PC-3 (cell line): ENCODE measurements around the gene ATP1A2. TPM values are rescaled to one million over a fixed set of nuclear protein-coding genes. Genes with fewer than 3 reads are reported as not detected.

ENCODE experiments used
- ATAC-seq: fragments of 200-7000 bp; cut with Tn5 transposase; 2 replicates; pipeline ENCODE4 v1.9.1; 2020; ENCODE audit warnings: mild to moderate bottlenecking, moderate library complexity
- BruUV-seq: library from RNA; stranded (reverse); fragments of 400-500 nt; replicated peaks from 2 replicates; lab custom pipeline; 2021; lab: Mats Ljungman, UMichigan
- CTCF ChIA-PET: fragments of 300-600 bp; sonication (Branson Sonifier 250); formaldehyde crosslinking; loops from one replicate; lab custom pipeline; 2022; ENCODE audit warnings: antibody characterized with exemption; lab: Charles Lee
- POLR2A ChIA-PET: fragments of 300-600 bp; sonication (Branson Sonifier 250); formaldehyde crosslinking; loops from one replicate; lab custom pipeline; 2022; ENCODE audit warnings: antibody characterized with exemption; ENCODE audit not compliant: unreplicated experiment; lab: Charles Lee
- DNase-seq: peaks from one replicate; pipeline ENCODE4 v3.0.0-alpha.2; 2015
- H2AFZ ChIP-seq: fragments of 300-600 bp; sonication (generic); 2 replicates; pipeline ENCODE4 v1.6.0; 2016; ENCODE audit warnings: antibody characterized with exemption, low read length
- H3F3A ChIP-seq: fragments of 300-600 bp; sonication (generic); one replicate; pipeline ENCODE4 v1.6.0; 2017; ENCODE audit warnings: antibody characterized with exemption, low read length, control low read depth, mild to moderate bottlenecking; ENCODE audit not compliant: unreplicated experiment
- H3K27ac ChIP-seq: fragments of 300-600 bp; sonication (generic); 2 replicates; pipeline ENCODE4 v1.5.1; 2016; ENCODE audit warnings: mild to moderate bottlenecking, low read length
- H3K27me3 ChIP-seq: fragments of 300-600 bp; sonication (generic); 2 replicates; pipeline ENCODE4 v1.6.1; 2016; ENCODE audit warnings: low read length, mixed read lengths
- H3K36me3 ChIP-seq: fragments of 300-600 bp; sonication (generic); 2 replicates; pipeline ENCODE4 v1.6.1; 2016; ENCODE audit warnings: low read depth, mixed run types, low read length, mixed read lengths
- H3K4me1 ChIP-seq: fragments of 300-600 bp; sonication (generic); 2 replicates; pipeline ENCODE4 v1.5.1; 2016; ENCODE audit warnings: low read length; ENCODE audit not compliant: insufficient read depth
- H3K4me2 ChIP-seq: fragments of 300-600 bp; sonication (generic); 2 replicates; pipeline ENCODE4 v1.6.0; 2016; ENCODE audit warnings: low read length
- H3K4me3 ChIP-seq: fragments of 300-600 bp; sonication (generic); 2 replicates; pipeline ENCODE4 v1.5.1; 2016; ENCODE audit warnings: mild to moderate bottlenecking, low read length, mixed read lengths
- H3K79me2 ChIP-seq: fragments of 300-600 bp; sonication (generic); 2 replicates; pipeline ENCODE4 v1.6.1; 2017; ENCODE audit warnings: low read length, mixed read lengths
- H3K9ac ChIP-seq: fragments of 300-600 bp; sonication (generic); 2 replicates; pipeline ENCODE4 v1.6.0; 2016; ENCODE audit warnings: mild to moderate bottlenecking, low read length
- H3K9me2 ChIP-seq: fragments of 300-600 bp; sonication (generic); replicated peaks from 2 replicates; pipeline ENCODE4 v1.6.1; 2016; ENCODE audit warnings: mixed run types, low read length, mixed read lengths
- H3K9me3 ChIP-seq: fragments of 300-600 bp; sonication (generic); 2 replicates; pipeline ENCODE4 v1.6.1; 2016; ENCODE audit warnings: low read length, mixed read lengths
- H4K20me1 ChIP-seq: fragments of 300-600 bp; sonication (generic); 2 replicates; pipeline ENCODE4 v1.6.1; 2016; ENCODE audit warnings: low read length, mixed read lengths
- EZH2 ChIP-seq: fragments of 300-600 bp; sonication (generic); IDR thresholded peaks from one replicate; pipeline ENCODE4 v1.6.1; 2017; ENCODE audit warnings: antibody characterized with exemption, mild to moderate bottlenecking, low read length; ENCODE audit not compliant: unreplicated experiment
- EZH2phosphoT487 ChIP-seq: fragments of 300-600 bp; sonication (generic); IDR thresholded peaks from 2 replicates; pipeline ENCODE4 v1.6.1; 2018; ENCODE audit warnings: mild to moderate bottlenecking, antibody characterized with exemption, low read length, borderline replicate concordance
- intact Hi-C: fragments of 100-400 bp; cut with micrococcal nuclease; formaldehyde crosslinking; loops from 2 replicates; pipeline ENCODE4 v1.9.0; 2023
- total RNA-seq: library from RNA; depleted of rRNA; stranded (reverse); fragments of >200 nt; gene quantifications from 2 replicates; pipeline ENCODE4 v1.2.3, GENCODE V29; 2014
- TF ChIP-seq, protein P1 (sequence below): fragments of 300-600 bp; sonication (generic); conservative IDR thresholded peaks from 2 replicates; pipeline ENCODE4 v1.5.1; 2017; ENCODE audit warnings: antibody characterized with exemption, low read depth, mild to moderate bottlenecking, low read length

The ATP1A2 gene
- total RNA-seq, 1 experiment from 2014 or later, result not detected

DNA sequence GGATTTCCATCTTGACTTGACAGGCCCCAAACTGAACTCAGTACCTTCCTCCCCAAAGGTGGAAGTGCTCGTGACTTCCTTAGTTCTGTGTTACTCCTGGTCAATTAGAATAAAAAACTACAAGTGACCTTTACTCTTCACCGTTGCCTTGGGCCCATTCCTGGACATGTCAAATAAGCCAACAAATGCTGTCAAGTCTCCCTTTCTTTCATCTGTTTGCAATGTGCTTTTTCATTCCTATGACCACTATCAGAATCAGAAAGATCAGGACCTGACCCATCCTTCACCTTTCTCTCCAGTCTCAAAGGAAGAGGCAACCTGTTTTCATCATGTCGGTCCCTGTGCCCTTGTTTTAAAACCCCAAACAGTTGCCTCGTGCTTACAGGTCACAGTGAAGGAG, 40.7 kb upstream of the ATP1A2 start:
- Histone ChIP-seq H3K4me1 (0 out of 2 replicates have a peak, but pooled peaks cover 5% of the 10 kb centered on the region), H3K27ac (no peak overlapping the region), H3K9me2 (no peaks in the 10 kb centered on the region), H3K79me2 (no peaks in the 10 kb centered on the region), H3K36me3 (no peaks in the 10 kb centered on the region), H3K9ac (no peak overlapping the region), H3K27me3 (peaks cover 40% of the 10 kb centered on the region), H3K4me2 (no peak overlapping the region), H3K4me3 (no peak overlapping the region), H3K9me3 (no peaks in the 10 kb centered on the region), H3F3A (no peaks in the 10 kb centered on the region), H2AFZ (no peak overlapping the region), H4K20me1 (no peaks in the 10 kb centered on the region)
- no peak for TF ChIP-seq EZH2
- TF ChIP-seq, protein P1, sequence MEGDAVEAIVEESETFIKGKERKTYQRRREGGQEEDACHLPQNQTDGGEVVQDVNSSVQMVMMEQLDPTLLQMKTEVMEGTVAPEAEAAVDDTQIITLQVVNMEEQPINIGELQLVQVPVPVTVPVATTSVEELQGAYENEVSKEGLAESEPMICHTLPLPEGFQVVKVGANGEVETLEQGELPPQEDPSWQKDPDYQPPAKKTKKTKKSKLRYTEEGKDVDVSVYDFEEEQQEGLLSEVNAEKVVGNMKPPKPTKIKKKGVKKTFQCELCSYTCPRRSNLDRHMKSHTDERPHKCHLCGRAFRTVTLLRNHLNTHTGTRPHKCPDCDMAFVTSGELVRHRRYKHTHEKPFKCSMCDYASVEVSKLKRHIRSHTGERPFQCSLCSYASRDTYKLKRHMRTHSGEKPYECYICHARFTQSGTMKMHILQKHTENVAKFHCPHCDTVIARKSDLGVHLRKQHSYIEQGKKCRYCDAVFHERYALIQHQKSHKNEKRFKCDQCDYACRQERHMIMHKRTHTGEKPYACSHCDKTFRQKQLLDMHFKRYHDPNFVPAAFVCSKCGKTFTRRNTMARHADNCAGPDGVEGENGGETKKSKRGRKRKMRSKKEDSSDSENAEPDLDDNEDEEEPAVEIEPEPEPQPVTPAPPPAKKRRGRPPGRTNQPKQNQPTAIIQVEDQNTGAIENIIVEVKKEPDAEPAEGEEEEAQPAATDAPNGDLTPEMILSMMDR, result no peak
- TF ChIP-seq EZH2phosphoT487, result no peak
- CTCF ChIA-PET, result no interaction called here
- intact Hi-C loops, result no loop called here
- POLR2A ChIA-PET, result no interaction called here
- DNase-seq (no peak), ATAC-seq (no peak)
- no TSS peak for BruUV-seq

DNA sequence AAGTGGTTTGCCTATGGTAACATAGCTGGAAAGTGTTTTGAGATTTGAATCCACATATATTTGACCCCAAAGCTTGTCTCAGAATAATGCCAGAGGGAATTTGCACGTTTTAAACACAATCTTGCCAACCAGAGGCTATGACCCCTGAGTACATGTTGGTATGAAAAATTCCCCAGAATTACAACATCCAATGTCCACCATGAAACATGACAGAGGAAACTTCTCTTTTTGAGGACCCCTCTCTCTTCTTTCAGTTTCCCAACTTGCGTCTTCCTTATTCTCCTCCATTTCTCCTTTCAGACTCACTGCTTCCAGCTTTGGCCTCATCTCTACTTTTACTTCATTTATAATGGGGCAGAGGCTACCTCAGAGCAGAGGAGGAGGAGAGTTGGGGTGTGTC, 39.7 kb upstream of the ATP1A2 start:
- Histone ChIP-seq H3K9me2 (no peaks in the 10 kb centered on the region), H3K4me1 (peaks cover 4% of the 10 kb centered on the region), H3K36me3 (no peaks in the 10 kb centered on the region), H3K9me3 (no peaks in the 10 kb centered on the region), H4K20me1 (no peaks in the 10 kb centered on the region), H3K27ac (no peak overlapping the region), H3K4me2 (no peak overlapping the region), H3K27me3 (peaks cover 43% of the 10 kb centered on the region), H3K4me3 (no peak overlapping the region), H2AFZ (no peak overlapping the region), H3K79me2 (no peaks in the 10 kb centered on the region), H3F3A (no peaks in the 10 kb centered on the region), H3K9ac (no peak overlapping the region)
- ChIA-PET POLR2A (no interaction called here), CTCF (no interaction called here)
- ATAC-seq, result no peak
- no peak for TF ChIP-seq EZH2
- TF ChIP-seq EZH2phosphoT487, result no peak
- no TSS peak for BruUV-seq
- intact Hi-C loops, result no loop called here
- no peak for DNase-seq

DNA sequence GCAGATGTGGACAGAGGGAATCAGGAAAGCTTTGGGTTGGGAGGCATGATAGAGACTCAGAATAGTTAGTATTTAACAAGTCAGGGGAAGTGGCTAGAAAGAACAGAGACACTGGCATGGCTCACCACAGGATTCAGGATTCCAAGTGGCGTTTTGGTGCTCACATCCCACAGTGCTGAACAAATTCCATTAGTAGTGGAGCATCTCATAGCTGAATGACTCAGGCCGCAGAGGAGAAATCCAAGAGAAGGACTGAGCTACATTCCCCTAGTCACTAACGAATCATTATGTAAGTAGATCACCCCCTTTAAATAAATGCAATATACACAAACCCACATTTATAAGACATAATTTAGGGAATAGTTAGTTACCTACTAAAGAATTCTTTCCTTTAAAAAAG, 39.3 kb upstream of the ATP1A2 start:
- intact Hi-C loops, result no loop called here
- Histone ChIP-seq H2AFZ (no peak overlapping the region), H3K9me3 (no peaks in the 10 kb centered on the region), H3K4me2 (no peak overlapping the region), H3K27ac (no peak overlapping the region), H3K9me2 (no peaks in the 10 kb centered on the region), H3K4me3 (no peak overlapping the region), H3K9ac (no peak overlapping the region), H3K36me3 (no peaks in the 10 kb centered on the region), H3K79me2 (no peaks in the 10 kb centered on the region), H3K4me1 (peaks cover 6% of the 10 kb centered on the region), H4K20me1 (no peaks in the 10 kb centered on the region), H3K27me3 (peaks cover 43% of the 10 kb centered on the region), H3F3A (no peaks in the 10 kb centered on the region)
- no TSS peak for BruUV-seq
- TF ChIP-seq, protein P1, result no peak
- TF ChIP-seq EZH2, result no peak
- no peak for TF ChIP-seq EZH2phosphoT487
- CTCF ChIA-PET, result no interaction called here
- DNase-seq (no peak), ATAC-seq (no peak)
- POLR2A ChIA-PET, result no interaction called here
